ENCODE measurements around the gene EPM2A. TPM values are rescaled to one million over a fixed set of nuclear protein-coding genes. Genes with fewer than 3 reads are reported as not detected.

Gene EPM2A
- total and polyA plus RNA-seq, 10 of the 15 experiments (the other 5 are each of a cell fraction or from before 2014, with no cell fraction given) = 3.4 to 13.0 (median 7.9) TPM

DNA sequence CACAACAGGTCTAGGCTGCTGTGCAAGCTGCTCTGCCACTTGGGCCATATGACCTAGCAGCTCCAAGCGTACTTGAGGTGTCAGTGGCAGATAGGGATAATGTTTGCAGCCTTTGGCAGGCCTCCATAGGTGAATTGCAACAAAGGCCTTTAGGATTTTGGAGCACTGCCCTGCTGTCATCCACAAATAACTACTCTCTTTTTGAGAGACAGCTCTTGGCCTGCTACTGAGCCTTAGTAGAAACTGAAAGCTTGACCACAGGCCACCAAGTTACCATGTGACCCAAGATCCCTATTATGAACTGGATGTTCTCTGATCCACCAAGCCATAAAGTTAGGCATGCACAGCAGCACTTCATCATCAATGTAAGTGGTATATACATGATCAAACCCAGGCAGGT lies 49.4 kb upstream of the EPM2A start:
- no peaks in the 10 kb centered on the region; the same call in 2 of the 3 replicates for H3K9me3 ChIP-seq (replicated peaks; ENCODE audit: control insufficient read depth, insufficient read depth, low read length)
- whole genome bisulfite sequencing (ENCODE audit: insufficient coverage, insufficient replicate concordance, low lambda C conversion rate, missing lambda C conversion rate) = 50% methylated on average over 1 of the region's 1 CpG
- H3K4me1 ChIP-seq (ENCODE audit: control insufficient read depth, insufficient read depth, low read length) = peaks cover 6% of the 10 kb centered on the region

DNA sequence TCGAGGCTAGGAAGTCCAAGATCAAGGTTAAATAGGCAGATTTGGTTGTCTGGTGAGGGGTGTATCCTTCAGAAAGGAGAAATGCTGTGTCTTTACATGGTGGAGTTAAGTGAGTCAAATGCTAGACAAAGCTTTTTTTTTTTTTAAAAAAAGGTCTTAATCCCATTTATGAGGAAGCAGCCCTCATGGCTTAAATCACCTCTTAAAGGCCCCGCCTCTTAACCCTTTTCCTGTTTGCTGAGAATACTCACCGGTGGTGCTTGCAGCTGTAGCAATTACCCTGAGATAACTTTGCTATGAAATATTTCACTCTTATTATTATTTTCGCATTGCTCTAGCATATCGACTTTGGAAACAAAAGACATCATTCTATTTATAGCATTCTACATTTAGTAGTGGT lies 48.5 kb upstream of the EPM2A start:
- DNase-seq (ENCODE audit: low read depth, low spot score) = no peak
- intact Hi-C loops (cut with micrococcal nuclease; ENCODE audit: unreplicated experiment) = no loop called here
- POLR2A ChIA-PET = no interaction called here
- Histone ChIP-seq H3K4me1 (ENCODE audit: control insufficient read depth, insufficient read depth, low read length) (peaks cover 6% of the 10 kb centered on the region), H4K20me1 (ENCODE audit: control insufficient read depth, insufficient read depth) (no peaks in the 10 kb centered on the region), H3K4me3 (no peak overlapping the region), H2AFZ (ENCODE audit: control insufficient read depth, low read depth, low read length) (no peak overlapping the region), H3K9ac (ENCODE audit: control insufficient read depth, insufficient read depth, low read length) (no peak overlapping the region), H3K79me2 (ENCODE audit: control insufficient read depth, insufficient read depth, low read length) (no peaks in the 10 kb centered on the region), H3K27me3 (replicated peaks in 1 of 2; ENCODE audit: control insufficient read depth in 2 of 2, insufficient read depth in 2 of 2, low read length in 1 of 2) (no peaks in the 10 kb centered on the region), H3K36me3 (ENCODE audit: control insufficient read depth in 2 of 2, insufficient read depth in 2 of 2, low read length in 1 of 2) (no peaks in the 10 kb centered on the region), H3K27ac (ENCODE audit: control insufficient read depth, insufficient read depth) (no peak overlapping the region), H3K9me3 (replicated peaks; ENCODE audit: control insufficient read depth, insufficient read depth, low read length) (no peaks in the 10 kb centered on the region; the same call in 2 of the 3 replicates), H3K4me2 (ENCODE audit: control insufficient read depth, insufficient read depth) (no peak overlapping the region)
- SMC1A ChIA-PET (ENCODE audit: uncharacterized antibody, unreplicated experiment) = interaction anchor here (1.2 to 1.4 kb wide), 2 partner anchors 9 to 10 kb away, joined by 4 read pairs; no protein-coding TSS in a partner anchor
- RAD21 ChIA-PET (ENCODE audit: unreplicated experiment) = interaction anchor here (1.7 kb wide), 1 partner anchor 28 kb away, joined by 4 read pairs; no protein-coding TSS in a partner anchor
- CTCF ChIA-PET = interaction anchor here (1.2 kb wide), 1 partner anchor 11 kb away, joined by 5 read pairs; no protein-coding TSS in a partner anchor
- in situ Hi-C loops (cut with MboI) = no loop called here
- FAIRE-seq = no peak
- no TSS peak for BruUV-seq (replicated peaks)
- ATAC-seq = no peak
- TF ChIP-seq NFXL1 (IDR thresholded peaks at IDR 0.05; ENCODE audit: borderline replicate concordance) = no peak
- TF ChIP-seq PML (IDR thresholded peaks at IDR 0.05; ENCODE audit: low read length) = no peak
- TF ChIP-seq, protein P1, sequence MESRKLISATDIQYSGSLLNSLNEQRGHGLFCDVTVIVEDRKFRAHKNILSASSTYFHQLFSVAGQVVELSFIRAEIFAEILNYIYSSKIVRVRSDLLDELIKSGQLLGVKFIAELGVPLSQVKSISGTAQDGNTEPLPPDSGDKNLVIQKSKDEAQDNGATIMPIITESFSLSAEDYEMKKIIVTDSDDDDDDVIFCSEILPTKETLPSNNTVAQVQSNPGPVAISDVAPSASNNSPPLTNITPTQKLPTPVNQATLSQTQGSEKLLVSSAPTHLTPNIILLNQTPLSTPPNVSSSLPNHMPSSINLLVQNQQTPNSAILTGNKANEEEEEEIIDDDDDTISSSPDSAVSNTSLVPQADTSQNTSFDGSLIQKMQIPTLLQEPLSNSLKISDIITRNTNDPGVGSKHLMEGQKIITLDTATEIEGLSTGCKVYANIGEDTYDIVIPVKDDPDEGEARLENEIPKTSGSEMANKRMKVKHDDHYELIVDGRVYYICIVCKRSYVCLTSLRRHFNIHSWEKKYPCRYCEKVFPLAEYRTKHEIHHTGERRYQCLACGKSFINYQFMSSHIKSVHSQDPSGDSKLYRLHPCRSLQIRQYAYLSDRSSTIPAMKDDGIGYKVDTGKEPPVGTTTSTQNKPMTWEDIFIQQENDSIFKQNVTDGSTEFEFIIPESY (IDR thresholded peaks at IDR 0.05) = no peak
- 79% methylated on average over 5 of the region's 5 CpGs for WGBS (ENCODE audit: insufficient coverage, insufficient replicate concordance, low lambda C conversion rate, missing lambda C conversion rate)

More for the DNA sequence above, 49.4 kb upstream of the EPM2A start:
- ATAC-seq = peak; percentile 76
- H3K27ac ChIP-seq (ENCODE audit: control insufficient read depth, insufficient read depth) = no peak overlapping the region
- no peak overlapping the region for H2AFZ ChIP-seq (ENCODE audit: control insufficient read depth, low read depth, low read length)
- DNase-seq (ENCODE audit: low read depth, low spot score) = no peak
- no peak overlapping the region for H3K4me3 ChIP-seq
- SMC1A ChIA-PET (ENCODE audit: uncharacterized antibody, unreplicated experiment) = interaction anchor here (1.2 to 1.4 kb wide), 2 partner anchors 9 to 10 kb away, joined by 4 read pairs; no protein-coding TSS in a partner anchor
- H3K4me2 ChIP-seq (ENCODE audit: control insufficient read depth, insufficient read depth) = no peak overlapping the region
- intact Hi-C loops (cut with micrococcal nuclease; ENCODE audit: unreplicated experiment) = no loop called here
- RAD21 ChIA-PET (ENCODE audit: unreplicated experiment) = interaction anchor here (1.0 to 1.7 kb wide), 2 partner anchors 25 to 27 kb away, joined by 3 to 4 read pairs; no protein-coding TSS in a partner anchor
- H3K79me2 ChIP-seq (ENCODE audit: control insufficient read depth, insufficient read depth, low read length) = no peaks in the 10 kb centered on the region
- in situ Hi-C loops (cut with MboI) = no loop called here
- FAIRE-seq = peak; percentile 78
- CTCF ChIA-PET = interaction anchor here (1.2 kb wide), 1 partner anchor 12 kb away, joined by 5 read pairs; no protein-coding TSS in a partner anchor
- no TSS peak for BruUV-seq (replicated peaks)
- H4K20me1 ChIP-seq (ENCODE audit: control insufficient read depth, insufficient read depth) = no peaks in the 10 kb centered on the region
- POLR2A ChIA-PET = no interaction called here
- H3K9ac ChIP-seq (ENCODE audit: control insufficient read depth, insufficient read depth, low read length) = no peak overlapping the region
- H3K36me3 ChIP-seq (ENCODE audit: control insufficient read depth in 2 of 2, insufficient read depth in 2 of 2, low read length in 1 of 2) = no peaks in the 10 kb centered on the region
- no peaks in the 10 kb centered on the region for H3K27me3 ChIP-seq (replicated peaks in 1 of 2; ENCODE audit: control insufficient read depth in 2 of 2, insufficient read depth in 2 of 2, low read length in 1 of 2)
- TF ChIP-seq, protein P2, sequence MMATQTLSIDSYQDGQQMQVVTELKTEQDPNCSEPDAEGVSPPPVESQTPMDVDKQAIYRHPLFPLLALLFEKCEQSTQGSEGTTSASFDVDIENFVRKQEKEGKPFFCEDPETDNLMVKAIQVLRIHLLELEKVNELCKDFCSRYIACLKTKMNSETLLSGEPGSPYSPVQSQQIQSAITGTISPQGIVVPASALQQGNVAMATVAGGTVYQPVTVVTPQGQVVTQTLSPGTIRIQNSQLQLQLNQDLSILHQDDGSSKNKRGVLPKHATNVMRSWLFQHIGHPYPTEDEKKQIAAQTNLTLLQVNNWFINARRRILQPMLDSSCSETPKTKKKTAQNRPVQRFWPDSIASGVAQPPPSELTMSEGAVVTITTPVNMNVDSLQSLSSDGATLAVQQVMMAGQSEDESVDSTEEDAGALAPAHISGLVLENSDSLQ (IDR thresholded peaks at IDR 0.05) = peak; percentile 76
- TF ChIP-seq RUNX3 (IDR thresholded peaks at IDR 0.05; ENCODE audit: low read length) (peak; percentile 44), GABPA (IDR thresholded peaks at IDR 0.05; ENCODE audit: low read depth) (no peak), SMAD1 (IDR thresholded peaks at IDR 0.05; ENCODE audit: low read depth, partially characterized antibody) (no peak), HDGF (IDR thresholded peaks at IDR 0.05) (no peak)
